HG02798 (cell line): ENCODE results near the gene NPNT.

Experiments used
- ATAC-seq: cut with Tn5 transposase; IDR thresholded peaks from one replicate; pipeline ENCODE4 v1.9.1; 2021; ENCODE audit warnings: mild to moderate bottlenecking; ENCODE audit not compliant: unreplicated experiment, poor library complexity

The NPNT gene

GRCh38 chr4:105966051-105966450, 70.8 kb downstream of the NPNT start:
- ATAC-seq = no peak

DNA sequence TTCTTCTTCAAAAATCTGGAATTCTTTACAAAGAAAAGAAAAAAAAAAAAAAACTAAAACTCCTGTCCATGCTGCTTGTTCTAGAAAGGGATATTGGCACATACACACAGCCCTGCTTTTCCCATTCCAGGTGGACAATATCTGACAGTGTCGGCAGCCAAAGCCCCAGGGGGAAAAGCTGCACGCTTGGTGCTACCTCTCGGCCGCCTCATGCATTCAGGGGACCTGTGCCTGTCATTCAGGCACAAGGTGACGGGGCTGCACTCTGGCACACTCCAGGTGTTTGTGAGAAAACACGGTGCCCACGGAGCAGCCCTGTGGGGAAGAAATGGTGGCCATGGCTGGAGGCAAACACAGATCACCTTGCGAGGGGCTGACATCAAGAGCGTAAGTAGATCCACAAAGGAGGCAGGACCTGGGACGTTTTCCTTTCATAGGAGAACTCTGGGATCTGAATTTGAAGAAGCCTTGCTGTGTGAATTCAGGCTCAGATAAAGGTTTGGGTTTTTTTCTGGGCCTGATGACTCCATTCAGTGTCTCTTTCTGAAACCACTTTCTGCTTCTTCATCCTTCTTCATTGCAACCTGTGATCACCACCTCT, 71.9 kb downstream of the NPNT start:
- no peak for ATAC-seq

DNA sequence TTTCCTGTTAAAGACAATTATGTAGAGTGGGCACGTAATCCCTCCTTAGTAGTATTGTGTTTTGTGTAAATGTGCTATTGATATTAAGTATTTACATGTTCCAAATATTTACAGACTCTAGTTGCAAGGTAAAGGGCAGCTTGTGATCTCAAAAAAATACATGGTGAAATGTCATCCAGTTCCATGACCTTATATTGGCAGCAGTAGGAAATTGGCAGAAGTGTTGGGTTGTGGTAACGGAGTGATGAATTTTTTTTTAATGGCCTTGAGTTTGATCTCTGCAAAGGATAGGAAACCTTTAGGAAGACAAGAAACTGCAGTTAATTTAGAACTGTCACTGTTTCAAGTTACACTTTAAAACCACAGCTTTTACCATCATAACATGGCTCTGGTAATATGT, 74.3 kb downstream of the NPNT start:
- ATAC-seq = no peak

GRCh38 chr4:105970371-105970770, 75.1 kb downstream of the NPNT start:
- ATAC-seq = no peak

GRCh38 chr4:105971036-105971435, 75.8 kb downstream of the NPNT start:
- no peak for ATAC-seq

DNA sequence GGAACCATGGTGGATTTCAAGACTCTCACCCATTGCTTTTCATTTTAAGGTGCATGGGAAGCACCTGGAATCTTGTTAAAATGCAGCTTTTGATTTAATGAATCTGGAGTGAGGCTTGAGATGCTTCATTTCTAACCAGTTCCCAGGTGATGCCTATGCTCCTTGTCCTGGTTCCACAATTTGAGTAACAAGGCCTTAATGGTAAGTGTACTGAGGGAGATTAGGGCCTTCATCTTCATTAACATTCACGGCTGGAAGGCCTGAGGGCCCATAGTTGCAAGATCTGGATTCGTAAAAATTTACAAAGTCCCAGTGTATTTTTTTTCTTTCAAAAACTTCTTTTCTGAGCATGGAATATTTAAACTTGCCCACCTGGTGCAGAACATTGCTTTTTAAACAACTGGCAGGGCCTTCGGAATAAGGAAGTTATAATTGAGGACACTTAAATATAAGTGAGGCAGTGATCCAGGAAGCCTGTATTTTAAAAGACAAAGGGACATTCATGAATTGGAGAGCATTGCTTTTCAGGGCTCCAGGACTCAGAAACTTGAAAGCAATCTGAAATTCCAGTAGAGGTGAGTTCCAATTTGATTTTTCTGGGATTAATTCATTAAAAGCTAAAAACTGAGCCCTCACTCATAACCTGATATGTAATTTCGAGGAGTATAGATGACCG, 77.8 kb downstream of the NPNT start:
- no peak for ATAC-seq

- ATAC-seq = no peak
These were observed 81.6 kb downstream of the NPNT start for GRCh38 chr4:105976915-105977314.

- ATAC-seq = no peak
These were observed 83.5 kb downstream of the NPNT start for GRCh38 chr4:105978684-105979296.

DNA sequence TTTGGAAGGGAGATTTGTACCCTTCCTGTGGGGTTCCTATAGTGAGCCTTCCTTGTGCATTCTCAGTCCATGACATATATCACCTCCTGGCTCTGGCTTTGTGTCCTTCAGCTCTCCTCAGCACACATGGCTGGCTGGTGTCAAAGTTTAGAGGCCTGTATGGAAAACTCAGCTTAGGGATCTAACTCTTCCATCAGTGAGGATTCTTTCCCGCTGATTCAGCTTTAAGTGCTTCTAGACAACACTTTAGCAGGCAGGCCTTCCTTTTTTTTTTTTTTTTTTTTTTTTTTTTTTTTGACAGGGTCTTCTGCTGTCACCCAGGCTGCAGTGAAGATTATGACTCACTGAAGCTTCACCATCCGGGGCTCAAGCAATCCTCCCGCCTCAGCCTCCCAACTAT, 84.2 kb downstream of the NPNT start:
- ATAC-seq = no peak

DNA sequence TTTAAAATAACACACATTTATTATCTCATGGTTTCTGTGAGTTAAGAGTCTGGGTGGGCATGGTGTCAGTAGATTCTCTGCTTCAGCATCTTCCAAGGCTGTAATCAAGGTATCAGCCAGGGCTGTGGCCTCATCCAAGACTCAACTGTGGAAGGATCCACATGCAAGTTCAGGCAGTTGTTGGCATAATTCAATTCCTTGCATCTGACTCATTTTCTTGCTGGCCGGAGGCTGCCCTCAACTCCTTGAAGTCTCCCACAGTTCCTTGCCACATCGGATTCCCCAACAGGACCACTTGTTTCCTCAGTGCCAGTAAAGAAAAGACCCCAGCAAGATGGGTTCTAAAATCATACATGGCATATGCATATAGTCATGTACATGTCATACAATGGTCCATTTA, 93.4 kb downstream of the NPNT start:
- ATAC-seq = no peak

DNA sequence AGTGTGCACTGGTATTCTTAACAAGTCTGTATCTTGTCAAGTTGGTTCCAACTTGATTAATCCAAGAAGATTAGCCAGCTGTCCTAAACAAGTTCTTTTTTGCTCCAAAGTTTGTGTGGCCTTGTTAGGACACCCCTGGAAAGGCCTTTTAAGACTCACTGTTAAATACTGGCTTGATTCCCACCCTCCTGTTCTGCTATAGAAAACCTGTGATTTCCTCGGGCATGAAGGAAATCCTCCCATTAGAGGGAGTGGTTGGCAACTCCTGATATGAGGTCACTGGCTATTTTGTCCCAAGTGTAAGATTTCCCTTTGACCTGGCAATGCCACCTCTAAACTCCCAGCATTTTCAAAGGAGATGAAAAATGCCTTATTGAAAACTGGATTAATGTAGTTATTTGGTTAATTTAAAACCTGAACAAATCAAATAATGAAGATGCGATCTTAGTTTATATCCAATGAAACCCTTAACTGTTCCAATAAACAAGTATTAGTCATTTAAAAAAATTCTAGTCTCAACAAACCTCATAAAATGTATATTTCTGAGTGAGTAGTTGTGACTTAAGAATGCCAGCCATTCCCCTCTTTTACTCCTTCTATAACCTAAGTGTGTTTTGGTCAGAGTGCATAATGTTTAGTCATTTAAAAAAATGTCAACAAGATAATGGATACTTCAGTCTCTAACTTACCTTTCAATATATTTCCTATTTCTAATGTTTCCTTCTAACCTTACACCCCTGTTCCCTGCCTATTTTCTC, 94.4 kb downstream of the NPNT start:
- ATAC-seq = no peak

- no peak for ATAC-seq
These were observed 95.7 kb downstream of the NPNT start for GRCh38 chr4:105990933-105991332.

- no peak for ATAC-seq
These were observed 96.5 kb downstream of the NPNT start for GRCh38 chr4:105991726-105992125.

DNA sequence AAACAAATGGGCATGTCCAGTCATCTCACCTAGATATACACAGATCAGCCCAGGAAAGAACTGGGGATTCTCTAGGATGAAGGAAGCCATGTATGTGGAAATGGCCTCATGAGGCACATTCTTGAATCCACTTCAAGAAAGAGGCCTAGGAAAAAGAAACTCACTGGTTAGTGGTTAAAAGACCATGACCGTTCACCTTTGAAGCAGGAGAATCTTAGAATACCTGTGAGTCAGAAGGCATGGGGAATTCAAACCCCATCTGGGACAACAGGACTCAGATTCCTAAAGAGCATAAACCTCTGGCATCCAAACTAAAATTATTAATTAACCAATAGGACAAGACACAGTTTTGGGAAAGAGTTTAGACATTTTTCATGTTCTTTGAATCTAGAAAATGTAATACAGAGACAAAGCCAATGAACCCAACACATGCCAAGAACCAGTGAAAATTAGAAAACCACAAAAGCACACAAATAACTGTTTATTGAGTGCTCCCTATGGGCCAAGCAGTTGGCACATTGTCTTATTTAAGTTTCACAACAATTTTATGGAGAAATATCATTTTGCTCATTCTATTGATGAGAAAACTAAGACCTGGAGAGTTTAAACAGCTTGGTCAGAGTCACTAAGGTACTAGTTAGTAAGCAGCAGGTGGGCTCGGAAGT, 97.5 kb downstream of the NPNT start:
- no peak for ATAC-seq

DNA sequence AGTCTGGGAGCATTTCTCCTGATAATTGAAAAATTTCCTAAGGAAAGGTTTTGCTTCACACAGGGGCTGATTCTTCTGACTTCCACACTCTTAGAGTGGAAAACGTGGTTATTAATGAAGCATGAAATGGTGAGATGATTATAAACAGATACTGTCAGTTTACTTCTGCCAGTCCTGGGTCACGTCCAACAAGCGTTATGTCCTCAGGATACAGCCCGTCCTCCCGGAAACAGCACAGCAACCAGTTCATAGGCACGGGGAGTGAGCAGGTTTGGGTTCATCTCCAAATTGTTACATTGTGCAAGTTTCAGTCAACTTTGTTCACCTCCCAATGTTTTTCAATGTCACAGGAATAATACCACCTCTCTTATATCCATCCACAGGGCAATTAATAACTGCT, 98.8 kb downstream of the NPNT start:
- no peak for ATAC-seq

DNA sequence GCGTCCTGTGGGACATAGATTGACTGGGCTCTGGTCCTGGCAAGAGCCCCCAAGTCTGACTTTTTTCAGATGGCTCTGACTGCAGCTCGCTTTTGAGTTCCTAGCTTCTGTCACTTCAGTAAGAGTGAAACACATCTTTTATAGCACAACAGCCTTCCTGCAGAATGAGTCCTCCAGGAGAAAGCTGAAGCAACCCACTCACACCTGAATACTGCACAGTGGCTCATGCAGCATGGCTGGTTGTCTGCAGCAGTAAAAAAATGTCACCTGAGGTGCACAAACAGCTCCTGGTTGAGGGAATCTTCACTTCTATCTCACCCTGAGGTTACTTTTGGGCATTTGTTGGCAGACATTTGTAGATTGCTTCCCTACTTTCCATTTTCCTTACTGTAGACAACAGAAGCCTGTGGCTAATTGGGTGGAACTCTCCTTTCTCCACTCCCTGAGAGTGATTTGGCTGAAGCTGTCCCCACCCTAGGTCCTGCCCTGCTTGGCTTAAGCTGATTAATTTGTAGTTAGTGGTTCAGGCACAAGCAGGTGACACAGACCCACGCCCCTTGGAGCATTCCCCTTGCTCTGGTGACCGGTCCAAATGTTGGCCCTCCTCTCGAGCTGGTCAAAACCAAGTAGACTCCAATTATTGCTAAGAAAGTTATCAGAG, 99.7 kb downstream of the NPNT start:
- no peak for ATAC-seq

- peak; percentile 36 for ATAC-seq
These were observed 101.6 kb downstream of the NPNT start for GRCh38 chr4:105996845-105997244.

- no peak for ATAC-seq
These were observed 103.1 kb downstream of the NPNT start for GRCh38 chr4:105998171-105999063.

GRCh38 chr4:106002994-106003393, 107.7 kb downstream of the NPNT start:
- ATAC-seq = no peak
